Activated T-helper 2 cell treated with anti-CD3 and anti-CD28 coated beads, Interferon-gamma antibody, Interleukin-2, Interleukin-4, amounts not matched to agents 10 μg/mL and 5 μg/mL and 100 μg/mL, durations not matched to agents 14 hours and 24 hours and 36 hours (primary cell): ENCODE measurements around the gene CFAP53. TPM values are rescaled to one million over a fixed set of nuclear protein-coding genes. Genes with fewer than 3 reads are reported as not detected.

Experiments
- DNase-seq: peaks from one replicate; pipeline ENCODE4 v3.0.0; 2021; ENCODE audit warnings: low spot score
- H3K27ac Mint-ChIP-seq: one replicate; pipeline ENCODE4 v1.8.0; 2021; ENCODE audit warnings: mixed read lengths
- H3K27me3 Mint-ChIP-seq: one replicate; pipeline ENCODE4 v1.8.0; 2021; ENCODE audit warnings: low read depth, mixed read lengths
- H3K36me3 Mint-ChIP-seq: one replicate; pipeline ENCODE4 v1.8.0; 2021; ENCODE audit warnings: low read depth, mixed read lengths
- H3K4me1 Mint-ChIP-seq: one replicate; pipeline ENCODE4 v1.8.0; 2021; ENCODE audit warnings: low read depth, mixed read lengths
- H3K4me3 Mint-ChIP-seq: one replicate; pipeline ENCODE4 v1.8.0; 2021; ENCODE audit warnings: low read depth, mild to moderate bottlenecking, moderate library complexity, mixed read lengths
- H3K9me3 Mint-ChIP-seq: one replicate; pipeline ENCODE4 v1.8.0; 2021; ENCODE audit warnings: mixed read lengths
- intact Hi-C: fragments of 100-400 bp; cut with micrococcal nuclease; formaldehyde crosslinking; loops from one replicate; pipeline ENCODE4 v1.15.1; 2023
- total RNA-seq: library from RNA; stranded (reverse); gene quantifications from 2 replicates; pipeline ENCODE4 v1.2.3, GENCODE V29; 2022

The CFAP53 gene
- total RNA-seq, 1 donor from 2014 or later: 0.25 TPM

DNA sequence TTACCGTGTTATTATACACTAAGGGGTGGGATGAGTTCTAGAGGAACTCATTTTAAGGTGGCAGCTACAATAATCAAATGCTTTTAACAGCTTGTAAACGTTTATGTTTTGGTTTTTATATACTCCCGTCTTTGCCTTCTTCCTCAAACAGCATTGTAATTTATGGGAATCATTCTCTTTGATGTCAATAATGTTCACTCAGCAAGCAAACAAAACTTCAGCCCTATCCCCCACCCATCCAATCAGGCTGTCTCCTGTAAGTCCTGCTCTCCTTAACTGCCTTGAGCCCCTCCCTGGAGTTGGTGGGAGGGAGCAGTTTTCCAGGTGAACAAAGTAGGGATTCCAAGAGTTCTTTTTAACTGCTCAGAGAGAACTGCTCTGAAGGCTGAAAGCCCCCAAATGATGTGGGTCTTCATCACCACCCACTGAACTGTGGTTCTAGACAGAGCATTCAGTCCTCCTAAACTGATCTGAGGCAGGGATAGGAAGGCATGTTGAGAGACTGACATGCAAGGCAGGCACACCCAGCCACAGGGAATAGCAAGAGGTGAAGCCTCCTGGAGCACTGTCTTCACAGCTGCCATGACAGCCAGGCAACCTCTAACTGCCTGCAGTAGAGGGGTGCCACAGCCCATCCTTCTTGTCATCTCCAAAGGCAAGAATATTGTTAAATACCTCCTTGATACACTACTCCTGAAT is 88.9 kb downstream of the CFAP53 start:
- no peak overlapping the region for H3K27ac Mint-ChIP-seq
- no peaks in the 10 kb centered on the region for H3K36me3 Mint-ChIP-seq
- H3K27me3 Mint-ChIP-seq: peaks cover 36% of the 10 kb centered on the region
- no peak overlapping the region for H3K4me3 Mint-ChIP-seq
- H3K9me3 Mint-ChIP-seq: no peaks in the 10 kb centered on the region
- intact Hi-C loops: no loop called here
- DNase-seq: no peak
- peaks cover 1% of the 10 kb centered on the region for H3K4me1 Mint-ChIP-seq

Other genes starting within 250 kb of the CFAP53 start
- gene MYO5B, start 71.3 kb downstream of the CFAP53 start, total RNA-seq: not detected in 2 replicates
- gene MBD1, start 15.0 kb upstream of the CFAP53 start, total RNA-seq: 78.4 and 79.7 TPM in 2 replicates
- gene CXXC1, start 21.2 kb upstream of the CFAP53 start, total RNA-seq: 94.9 and 101 TPM in 2 replicates
- 23.5 and 23.6 TPM in 2 replicates for gene SKA1, start 108.6 kb upstream of the CFAP53 start, total RNA-seq